ENCODE results near the gene KTI12.

KTI12 gene

DNA sequence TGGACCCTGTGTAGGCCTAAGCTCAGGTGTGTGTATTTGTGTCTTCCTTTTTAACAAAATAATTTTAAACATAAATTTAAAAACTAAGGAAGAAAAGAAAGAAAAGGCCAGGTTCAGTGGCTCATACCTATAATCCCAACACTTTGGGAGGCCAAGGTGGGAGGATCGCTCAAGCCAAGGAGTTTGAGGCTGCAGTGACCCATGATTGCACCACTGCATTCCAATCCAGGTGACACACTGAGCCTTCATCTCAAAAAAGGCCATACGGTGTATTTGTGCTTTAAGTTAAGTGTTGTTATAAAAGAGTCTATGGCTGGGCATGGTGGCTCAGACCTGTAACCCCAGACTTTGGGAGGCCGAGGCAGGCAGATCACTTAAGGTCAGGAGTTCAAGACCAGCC lies 51.4 kb downstream of the KTI12 start:
- DNase-seq (ENCODE audit: low spot score): no peak
